ENCODE data around the gene SLC8A3. TPM values are rescaled to one million over a fixed set of nuclear protein-coding genes. Genes with fewer than 3 reads are reported as not detected.

Gene SLC8A3
- polyA plus RNA-seq, 1 of the 3 experiments (the other 2 are of a cell fraction), result 0.26 TPM

GRCh38 chr14:69997849-69998248 lies 190.9 kb downstream of the SLC8A3 start:
- TF ChIP-seq ELF1 (IDR thresholded peaks at IDR 0.05) (no peak), TCF12 (IDR thresholded peaks at IDR 0.05) (no peak), RCOR1 (IDR thresholded peaks at IDR 0.05; ENCODE audit: low read length) (no peak), SMC3 (IDR thresholded peaks at IDR 0.05; ENCODE audit: low read depth, low read length) (no peak), YY1 (IDR thresholded peaks at IDR 0.05; ENCODE audit: low read depth) (no peak), NRF1 (IDR thresholded peaks at IDR 0.05; ENCODE audit: low read depth, low read length) (no peak), TEAD4 (IDR thresholded peaks at IDR 0.05; ENCODE audit: borderline replicate concordance, insufficient read depth) (no peak), JUND (IDR thresholded peaks at IDR 0.05) (no peak), TAF1 (IDR thresholded peaks at IDR 0.05; ENCODE audit: borderline replicate concordance, low read depth, low read length) (no peak), PBX3 (IDR thresholded peaks at IDR 0.05) (no peak), GATA2 (CRISPR knock-in tag; IDR thresholded peaks at IDR 0.05) (no peak), EZH2phosphoT487 (IDR thresholded peaks at IDR 0.05; ENCODE audit: borderline replicate concordance, low read depth) (no peak), NFIC (IDR thresholded peaks at IDR 0.05; ENCODE audit: borderline replicate concordance) (no peak), RFX5 (IDR thresholded peaks at IDR 0.05; ENCODE audit: low read length) (no peak)
- TF ChIP-seq, protein P1, sequence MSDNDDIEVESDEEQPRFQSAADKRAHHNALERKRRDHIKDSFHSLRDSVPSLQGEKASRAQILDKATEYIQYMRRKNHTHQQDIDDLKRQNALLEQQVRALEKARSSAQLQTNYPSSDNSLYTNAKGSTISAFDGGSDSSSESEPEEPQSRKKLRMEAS (IDR thresholded peaks at IDR 0.05; ENCODE audit: low read depth), result no peak
- TF ChIP-seq, protein P2, sequence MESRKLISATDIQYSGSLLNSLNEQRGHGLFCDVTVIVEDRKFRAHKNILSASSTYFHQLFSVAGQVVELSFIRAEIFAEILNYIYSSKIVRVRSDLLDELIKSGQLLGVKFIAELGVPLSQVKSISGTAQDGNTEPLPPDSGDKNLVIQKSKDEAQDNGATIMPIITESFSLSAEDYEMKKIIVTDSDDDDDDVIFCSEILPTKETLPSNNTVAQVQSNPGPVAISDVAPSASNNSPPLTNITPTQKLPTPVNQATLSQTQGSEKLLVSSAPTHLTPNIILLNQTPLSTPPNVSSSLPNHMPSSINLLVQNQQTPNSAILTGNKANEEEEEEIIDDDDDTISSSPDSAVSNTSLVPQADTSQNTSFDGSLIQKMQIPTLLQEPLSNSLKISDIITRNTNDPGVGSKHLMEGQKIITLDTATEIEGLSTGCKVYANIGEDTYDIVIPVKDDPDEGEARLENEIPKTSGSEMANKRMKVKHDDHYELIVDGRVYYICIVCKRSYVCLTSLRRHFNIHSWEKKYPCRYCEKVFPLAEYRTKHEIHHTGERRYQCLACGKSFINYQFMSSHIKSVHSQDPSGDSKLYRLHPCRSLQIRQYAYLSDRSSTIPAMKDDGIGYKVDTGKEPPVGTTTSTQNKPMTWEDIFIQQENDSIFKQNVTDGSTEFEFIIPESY (IDR thresholded peaks at IDR 0.05; ENCODE audit: borderline replicate concordance, low read depth), result no peak
- TF ChIP-seq, protein P3, sequence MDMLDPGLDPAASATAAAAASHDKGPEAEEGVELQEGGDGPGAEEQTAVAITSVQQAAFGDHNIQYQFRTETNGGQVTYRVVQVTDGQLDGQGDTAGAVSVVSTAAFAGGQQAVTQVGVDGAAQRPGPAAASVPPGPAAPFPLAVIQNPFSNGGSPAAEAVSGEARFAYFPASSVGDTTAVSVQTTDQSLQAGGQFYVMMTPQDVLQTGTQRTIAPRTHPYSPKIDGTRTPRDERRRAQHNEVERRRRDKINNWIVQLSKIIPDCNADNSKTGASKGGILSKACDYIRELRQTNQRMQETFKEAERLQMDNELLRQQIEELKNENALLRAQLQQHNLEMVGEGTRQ (IDR thresholded peaks at IDR 0.05; ENCODE audit: borderline replicate concordance, low read depth, low read length), result no peak
- ChIA-PET CTCF (interaction anchor here (1.1 to 2.7 kb wide), 3 partner anchors 10 to 39 kb away, joined by 3 to 8 read pairs (median 3); no protein-coding TSS in a partner anchor), POLR2A (no interaction called here)
- Histone ChIP-seq H3K27me3 (ENCODE audit: insufficient read depth) (no peaks in the 10 kb centered on the region), H3K9ac (no peak overlapping the region), H3K36me3 (replicated peaks in 1 of 2; ENCODE audit: control insufficient read depth in 1 of 2, insufficient read depth in 2 of 2, low read length in 1 of 2) (no peaks in the 10 kb centered on the region), H3K9me3 (no peaks in the 10 kb centered on the region), H3K4me2 (no peak overlapping the region), H4K20me1 (ENCODE audit: insufficient read depth) (no peaks in the 10 kb centered on the region), H3K79me2 (ENCODE audit: insufficient read depth) (no peaks in the 10 kb centered on the region), H3K9me2 (no peaks in the 10 kb centered on the region), H3K4me1 (ENCODE audit: control insufficient read depth in 1 of 2, insufficient read depth in 2 of 2, low read depth in 1 of 2, low read length in 1 of 2) (no peaks in the 10 kb centered on the region; a peak in 1 of 4 replicates), H3K27ac (ENCODE audit: low read depth in 2 of 2, low read length in 1 of 2) (no peak overlapping the region), H3F3A (replicated peaks; ENCODE audit: insufficient read depth) (no peaks in the 10 kb centered on the region), H2AFZ (ENCODE audit: low read depth) (no peak overlapping the region), H3K4me3 (ENCODE audit: low read depth in 2 of 2, low read length in 1 of 2) (no peak overlapping the region)
- 15% methylated on average over 5 of the region's 5 CpGs for WGBS (ENCODE audit: low lambda C conversion rate)
- DNase-seq, result no peak

Data from SK-N-SH (cell line).